GM12874 (cell line): ENCODE data around the gene GDF10.

Experiments
- CTCF ChIP-seq: IDR thresholded peaks from 2 replicates; pipeline ENCODE4 v1.5.1; 2011; ENCODE audit warnings: low read depth, mild to moderate bottlenecking, control low read depth, low read length, moderate library complexity; ENCODE audit not compliant: insufficient read depth

GDF10 gene

DNA sequence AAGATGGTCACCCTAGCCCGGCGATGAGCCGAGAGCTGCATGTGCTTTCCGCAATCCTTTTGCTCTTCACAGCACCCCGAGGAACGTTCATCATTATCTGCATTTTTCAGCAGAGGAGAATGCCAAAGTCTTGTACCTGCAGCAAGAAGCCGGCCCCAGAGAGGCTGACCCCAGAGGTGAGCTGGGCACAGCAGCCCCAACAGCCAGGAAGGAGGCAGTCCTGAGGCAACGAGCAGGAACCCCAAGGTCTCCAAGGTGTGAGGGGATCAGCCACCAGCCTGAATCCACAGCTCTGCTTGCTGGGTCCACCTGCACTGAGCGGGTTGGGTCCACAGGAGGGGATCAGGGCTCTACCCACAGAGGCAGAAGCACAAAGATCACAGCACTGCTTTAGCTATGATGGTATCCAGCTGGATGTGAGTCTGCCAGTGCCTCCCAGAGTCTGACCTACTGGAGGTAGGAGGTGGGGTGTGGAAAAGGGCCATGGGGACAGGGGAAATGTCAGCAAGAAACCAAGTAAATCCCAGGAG lies 16.8 kb upstream of the GDF10 start:
- no peak for TF ChIP-seq CTCF

GRCh38 chr10:47283848-47284247 lies 16.1 kb upstream of the GDF10 start:
- TF ChIP-seq CTCF = no peak

DNA sequence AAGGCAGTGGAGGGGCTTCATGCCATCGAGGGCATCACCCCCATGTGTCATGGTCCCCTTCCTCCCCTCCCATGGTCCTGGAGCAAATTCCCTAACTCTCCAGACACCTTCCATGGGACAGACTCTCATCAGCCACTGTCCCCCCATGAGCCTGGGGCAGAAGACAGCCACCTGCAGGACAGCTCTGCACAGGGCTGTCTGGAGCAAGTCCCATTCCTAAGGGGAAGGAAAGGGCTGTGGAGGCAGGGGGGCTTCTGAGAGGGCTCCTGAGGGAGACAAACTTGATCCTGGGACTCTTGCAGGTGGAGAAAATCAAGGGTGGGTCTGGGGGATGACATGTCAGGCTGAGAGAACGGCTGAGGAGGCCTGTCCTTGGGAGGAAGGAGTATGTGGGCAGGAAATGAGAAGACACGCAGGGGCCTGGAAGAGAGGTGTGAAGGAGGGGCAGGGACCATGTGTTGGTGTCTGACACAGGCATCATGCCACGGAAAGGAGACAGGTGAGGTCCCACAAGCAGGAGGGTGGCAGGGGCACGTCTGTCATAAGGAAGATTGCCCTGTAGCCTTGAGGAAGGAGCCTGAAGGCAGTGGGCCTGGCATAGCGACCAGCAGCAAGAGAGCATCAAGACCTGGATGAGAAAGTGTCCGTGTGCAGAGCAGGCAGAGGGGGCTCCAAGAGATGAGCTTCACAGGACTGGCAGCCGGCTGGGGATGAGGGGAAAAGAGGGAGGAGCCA lies 14.4 kb upstream of the GDF10 start:
- TF ChIP-seq CTCF = no peak

GRCh38 chr10:47286116-47286505 lies 13.9 kb upstream of the GDF10 start:
- TF ChIP-seq CTCF = no peak

DNA sequence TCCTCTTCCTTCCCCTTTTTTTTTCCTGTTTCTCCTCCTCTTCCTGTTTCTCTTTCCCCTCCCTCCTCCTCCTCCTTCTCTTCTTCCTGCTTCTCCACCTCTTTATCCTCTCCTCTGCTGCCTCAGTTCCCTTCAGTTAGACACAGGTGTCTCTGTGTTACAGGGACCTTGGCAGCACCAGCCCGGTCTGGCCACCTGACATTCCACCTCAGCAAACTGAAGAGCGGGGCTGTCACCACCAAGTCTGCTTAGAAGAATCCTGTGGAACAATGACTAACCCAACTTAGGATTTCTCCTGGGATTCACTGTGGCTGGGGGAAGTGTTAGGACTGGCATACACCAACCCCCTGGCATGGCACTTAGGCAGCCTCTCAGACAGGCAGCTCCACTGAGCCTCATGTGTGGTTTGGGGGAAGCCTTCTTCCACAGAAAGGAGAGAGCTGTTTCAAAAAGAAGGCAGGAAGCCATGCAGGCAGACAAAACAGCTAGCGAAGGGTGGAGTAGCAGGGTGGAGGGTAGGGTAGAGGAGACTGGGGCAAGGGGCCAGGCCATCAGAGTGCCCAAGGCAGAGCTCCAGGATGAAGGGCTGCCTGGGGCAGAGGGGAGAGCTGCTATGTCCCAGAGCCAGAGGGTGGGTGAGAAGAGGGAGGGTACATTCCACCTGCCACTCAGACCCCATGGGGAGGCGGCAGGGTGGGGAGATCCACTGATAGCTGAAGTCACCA lies 13.2 kb upstream of the GDF10 start:
- no peak for TF ChIP-seq CTCF

DNA sequence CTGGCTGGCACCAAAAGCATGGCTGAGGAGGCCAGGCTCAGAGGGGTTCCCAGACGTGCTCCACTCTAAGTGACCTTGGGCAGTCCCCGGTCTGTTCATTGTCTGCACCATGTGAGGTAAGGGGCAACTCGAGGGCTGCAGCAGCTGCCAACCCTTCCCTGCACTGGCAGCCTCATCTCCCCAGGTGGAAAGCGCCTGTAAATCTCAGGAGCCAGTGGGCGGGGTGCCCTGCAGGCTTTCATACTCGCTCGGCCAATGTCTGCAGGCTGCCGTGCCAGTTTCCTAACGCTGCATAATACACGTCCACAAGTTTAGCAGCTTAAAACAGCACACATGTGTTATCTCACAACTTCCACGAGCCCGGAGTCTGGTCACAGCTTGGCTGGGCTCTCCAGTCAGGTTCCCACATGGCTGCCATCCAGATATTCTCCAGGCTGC lies 12.6 kb upstream of the GDF10 start:
- no peak for TF ChIP-seq CTCF

DNA sequence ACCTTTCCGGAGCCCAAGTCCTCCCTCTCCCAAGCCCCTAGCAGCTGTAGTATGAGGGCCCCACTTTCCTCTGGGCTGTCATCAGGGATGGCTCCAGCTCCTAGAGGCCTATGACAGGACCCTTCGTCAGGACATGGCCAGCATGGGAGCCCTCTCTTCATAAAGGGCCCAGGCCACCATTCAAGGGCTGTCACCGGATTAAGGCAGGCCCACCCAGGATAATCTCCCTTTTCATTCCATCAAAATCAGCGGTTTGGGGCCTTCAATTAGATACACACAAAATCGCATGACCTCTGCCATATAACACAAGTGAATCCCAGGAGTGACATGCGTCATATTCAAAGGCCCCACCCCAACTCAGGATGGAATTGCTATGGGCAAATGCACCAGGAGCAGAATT lies 12.2 kb upstream of the GDF10 start:
- TF ChIP-seq CTCF = no peak
